ENCODE results near the gene CD163. TPM values are rescaled to one million over a fixed set of nuclear protein-coding genes. Genes with fewer than 3 reads are reported as not detected.

The CD163 gene
- total and polyA plus RNA-seq, 9 donors = 15.2 to 203 (median 58.2) TPM

- 81 to 85% (median 82%) methylated on average over 5 of the region's 5 CpGs for WGBS, 3 donors
- Histone ChIP-seq H3K27ac (no peak overlapping the region), H3K27me3 (no peaks in the 10 kb centered on the region), H3K4me3 (no peak overlapping the region), H3K36me3 (no peaks in the 10 kb centered on the region), H3K4me1 (ENCODE audit: insufficient read depth) (no peaks in the 10 kb centered on the region), H3K9me3 (no peaks in the 10 kb centered on the region)
- no peak for DNase-seq
- TF ChIP-seq EP300 (IDR thresholded peaks at IDR 0.05) (no peak), POLR2A (IDR thresholded peaks at IDR 0.05) (no peak)
- TF ChIP-seq, protein P1, sequence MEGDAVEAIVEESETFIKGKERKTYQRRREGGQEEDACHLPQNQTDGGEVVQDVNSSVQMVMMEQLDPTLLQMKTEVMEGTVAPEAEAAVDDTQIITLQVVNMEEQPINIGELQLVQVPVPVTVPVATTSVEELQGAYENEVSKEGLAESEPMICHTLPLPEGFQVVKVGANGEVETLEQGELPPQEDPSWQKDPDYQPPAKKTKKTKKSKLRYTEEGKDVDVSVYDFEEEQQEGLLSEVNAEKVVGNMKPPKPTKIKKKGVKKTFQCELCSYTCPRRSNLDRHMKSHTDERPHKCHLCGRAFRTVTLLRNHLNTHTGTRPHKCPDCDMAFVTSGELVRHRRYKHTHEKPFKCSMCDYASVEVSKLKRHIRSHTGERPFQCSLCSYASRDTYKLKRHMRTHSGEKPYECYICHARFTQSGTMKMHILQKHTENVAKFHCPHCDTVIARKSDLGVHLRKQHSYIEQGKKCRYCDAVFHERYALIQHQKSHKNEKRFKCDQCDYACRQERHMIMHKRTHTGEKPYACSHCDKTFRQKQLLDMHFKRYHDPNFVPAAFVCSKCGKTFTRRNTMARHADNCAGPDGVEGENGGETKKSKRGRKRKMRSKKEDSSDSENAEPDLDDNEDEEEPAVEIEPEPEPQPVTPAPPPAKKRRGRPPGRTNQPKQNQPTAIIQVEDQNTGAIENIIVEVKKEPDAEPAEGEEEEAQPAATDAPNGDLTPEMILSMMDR (IDR thresholded peaks at IDR 0.05) = no peak
- intact Hi-C loops (cut with DNase I) = no loop called here
These were observed 71.4 kb downstream of the CD163 start for GRCh38 chr12:7431993-7432685.

Other genes with a start within 250 kb of the CD163 start
- gene ACSM4, start 199.7 kb downstream of the CD163 start, total RNA-seq = not detected
- not detected for gene ACSM4, start 199.7 kb downstream of the CD163 start, polyA plus RNA-seq
- gene CD163L1, start 59.6 kb downstream of the CD163 start, total RNA-seq = 1 to 10 TPM in 2 of 7 donors, under 1 TPM in 5; 0.32 to 1.5 (median 0.63) TPM
- 1 to 10 TPM in 1 of 2 donors, under 1 TPM in 1; 0.71 to 4.4 TPM for gene CD163L1, start 59.6 kb downstream of the CD163 start, polyA plus RNA-seq
- gene APOBEC1, start 162.1 kb upstream of the CD163 start, total RNA-seq = not detected
- not detected for gene APOBEC1, start 162.1 kb upstream of the CD163 start, polyA plus RNA-seq
- under 1 TPM in 4 of 7 donors, not detected in 3; 0.23 to 0.35 (median 0.24) TPM for gene GDF3, start 192.0 kb upstream of the CD163 start, total RNA-seq
- gene GDF3, start 192.0 kb upstream of the CD163 start, polyA plus RNA-seq = 1 to 10 TPM in 1 of 2 donors, under 1 TPM in 1; 0.75 to 1.0 TPM
- not detected for gene DPPA3, start 207.7 kb upstream of the CD163 start, total RNA-seq
- gene DPPA3, start 207.7 kb upstream of the CD163 start, polyA plus RNA-seq = 1 to 10 TPM in 1 of 2 donors, not detected in 1; 1.3 TPM
- not detected for gene CLEC4C, start 243.6 kb upstream of the CD163 start, total RNA-seq
- gene CLEC4C, start 243.6 kb upstream of the CD163 start, polyA plus RNA-seq = under 1 TPM; 0.12 to 0.47 TPM

Measured in ovary (tissue), 9 donors.